HL-60 (cell line): ENCODE data around the gene GNB2.

Experiments
- TF ChIP-seq, protein P1 (sequence below): IDR thresholded peaks from one replicate; pipeline ENCODE4 v1.5.1; 2011; ENCODE audit warnings: low read length, control low read depth, inconsistent platforms; ENCODE audit not compliant: insufficient read depth
- TF ChIP-seq, protein P2 (sequence below): IDR thresholded peaks from 2 replicates; pipeline ENCODE4 v1.6.1; 2012; ENCODE audit warnings: low read depth; ENCODE audit not compliant: insufficient replicate concordance

DNA sequence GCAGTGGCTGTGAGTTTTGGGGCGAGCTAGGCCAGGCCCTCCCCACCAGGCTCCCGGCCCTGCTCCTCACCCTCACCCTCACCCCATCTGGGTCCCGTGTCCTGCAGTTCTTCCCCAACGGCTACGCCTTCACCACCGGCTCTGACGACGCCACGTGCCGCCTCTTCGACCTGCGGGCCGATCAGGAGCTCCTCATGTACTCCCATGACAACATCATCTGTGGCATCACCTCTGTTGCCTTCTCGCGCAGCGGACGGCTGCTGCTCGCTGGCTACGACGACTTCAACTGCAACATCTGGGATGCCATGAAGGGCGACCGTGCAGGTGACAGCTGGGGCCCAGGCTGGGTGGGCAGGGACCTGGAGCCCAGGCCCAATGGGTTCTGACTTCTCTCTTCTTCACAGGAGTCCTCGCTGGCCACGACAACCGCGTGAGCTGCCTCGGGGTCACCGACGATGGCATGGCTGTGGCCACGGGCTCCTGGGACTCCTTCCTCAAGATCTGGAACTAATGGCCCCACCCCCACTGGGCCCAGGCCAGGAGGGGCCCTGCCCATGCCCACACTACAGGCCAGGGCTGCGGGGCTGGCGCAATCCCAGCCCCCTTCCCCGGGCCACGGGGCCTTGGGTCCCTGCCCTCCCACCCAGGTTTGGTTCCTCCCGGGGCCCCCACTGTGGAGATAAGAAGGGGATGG lies 4.9 kb downstream of the GNB2 start:
- TF ChIP-seq, protein P1, sequence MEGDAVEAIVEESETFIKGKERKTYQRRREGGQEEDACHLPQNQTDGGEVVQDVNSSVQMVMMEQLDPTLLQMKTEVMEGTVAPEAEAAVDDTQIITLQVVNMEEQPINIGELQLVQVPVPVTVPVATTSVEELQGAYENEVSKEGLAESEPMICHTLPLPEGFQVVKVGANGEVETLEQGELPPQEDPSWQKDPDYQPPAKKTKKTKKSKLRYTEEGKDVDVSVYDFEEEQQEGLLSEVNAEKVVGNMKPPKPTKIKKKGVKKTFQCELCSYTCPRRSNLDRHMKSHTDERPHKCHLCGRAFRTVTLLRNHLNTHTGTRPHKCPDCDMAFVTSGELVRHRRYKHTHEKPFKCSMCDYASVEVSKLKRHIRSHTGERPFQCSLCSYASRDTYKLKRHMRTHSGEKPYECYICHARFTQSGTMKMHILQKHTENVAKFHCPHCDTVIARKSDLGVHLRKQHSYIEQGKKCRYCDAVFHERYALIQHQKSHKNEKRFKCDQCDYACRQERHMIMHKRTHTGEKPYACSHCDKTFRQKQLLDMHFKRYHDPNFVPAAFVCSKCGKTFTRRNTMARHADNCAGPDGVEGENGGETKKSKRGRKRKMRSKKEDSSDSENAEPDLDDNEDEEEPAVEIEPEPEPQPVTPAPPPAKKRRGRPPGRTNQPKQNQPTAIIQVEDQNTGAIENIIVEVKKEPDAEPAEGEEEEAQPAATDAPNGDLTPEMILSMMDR = no peak
- TF ChIP-seq, protein P2, sequence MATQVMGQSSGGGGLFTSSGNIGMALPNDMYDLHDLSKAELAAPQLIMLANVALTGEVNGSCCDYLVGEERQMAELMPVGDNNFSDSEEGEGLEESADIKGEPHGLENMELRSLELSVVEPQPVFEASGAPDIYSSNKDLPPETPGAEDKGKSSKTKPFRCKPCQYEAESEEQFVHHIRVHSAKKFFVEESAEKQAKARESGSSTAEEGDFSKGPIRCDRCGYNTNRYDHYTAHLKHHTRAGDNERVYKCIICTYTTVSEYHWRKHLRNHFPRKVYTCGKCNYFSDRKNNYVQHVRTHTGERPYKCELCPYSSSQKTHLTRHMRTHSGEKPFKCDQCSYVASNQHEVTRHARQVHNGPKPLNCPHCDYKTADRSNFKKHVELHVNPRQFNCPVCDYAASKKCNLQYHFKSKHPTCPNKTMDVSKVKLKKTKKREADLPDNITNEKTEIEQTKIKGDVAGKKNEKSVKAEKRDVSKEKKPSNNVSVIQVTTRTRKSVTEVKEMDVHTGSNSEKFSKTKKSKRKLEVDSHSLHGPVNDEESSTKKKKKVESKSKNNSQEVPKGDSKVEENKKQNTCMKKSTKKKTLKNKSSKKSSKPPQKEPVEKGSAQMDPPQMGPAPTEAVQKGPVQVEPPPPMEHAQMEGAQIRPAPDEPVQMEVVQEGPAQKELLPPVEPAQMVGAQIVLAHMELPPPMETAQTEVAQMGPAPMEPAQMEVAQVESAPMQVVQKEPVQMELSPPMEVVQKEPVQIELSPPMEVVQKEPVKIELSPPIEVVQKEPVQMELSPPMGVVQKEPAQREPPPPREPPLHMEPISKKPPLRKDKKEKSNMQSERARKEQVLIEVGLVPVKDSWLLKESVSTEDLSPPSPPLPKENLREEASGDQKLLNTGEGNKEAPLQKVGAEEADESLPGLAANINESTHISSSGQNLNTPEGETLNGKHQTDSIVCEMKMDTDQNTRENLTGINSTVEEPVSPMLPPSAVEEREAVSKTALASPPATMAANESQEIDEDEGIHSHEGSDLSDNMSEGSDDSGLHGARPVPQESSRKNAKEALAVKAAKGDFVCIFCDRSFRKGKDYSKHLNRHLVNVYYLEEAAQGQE = no peak
